T-helper 2 cell treated with Interferon-gamma antibody and Interleukin-4, amounts not matched to agents 100 ng/mL and 5 ng/mL, for 36 hours (primary cell): ENCODE results near the gene DACT2. TPM values are rescaled to one million over a fixed set of nuclear protein-coding genes. Genes with fewer than 3 reads are reported as not detected.
"Not testable (repeated sequence)": the region's sequence is repeated elsewhere in the genome, so short reads cannot be mapped to it uniquely, and the experiment has no call there.

ENCODE experiments used
- intact Hi-C: fragments of 100-400 bp; cut with micrococcal nuclease; formaldehyde crosslinking; loops from one replicate; pipeline ENCODE4 v1.15.1; 2023
- total RNA-seq: library from RNA; stranded (reverse); gene quantifications from 2 replicates; pipeline ENCODE4 v1.2.3, GENCODE V29; 2022

The DACT2 gene
- total RNA-seq, 1 donor from 2014 or later = 0.14 TPM

DNA sequence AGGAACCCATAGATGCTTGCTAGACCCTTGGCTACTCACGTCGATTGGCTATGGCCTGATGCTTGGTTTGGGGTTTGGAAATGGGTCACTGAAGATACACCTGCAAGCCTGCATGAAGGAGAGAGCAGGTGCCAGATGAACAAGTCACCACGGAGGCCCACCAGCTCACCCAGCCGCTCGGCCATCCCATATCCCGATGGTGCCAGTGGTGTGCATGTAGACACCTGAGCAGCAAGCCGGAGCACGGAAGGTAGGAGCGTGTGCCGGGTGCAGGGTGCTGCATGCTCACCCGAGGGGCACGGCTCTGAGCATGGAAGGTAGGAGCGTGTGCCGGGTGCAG is 35.9 kb downstream of the DACT2 start:
- intact Hi-C loops = no loop called here

DNA sequence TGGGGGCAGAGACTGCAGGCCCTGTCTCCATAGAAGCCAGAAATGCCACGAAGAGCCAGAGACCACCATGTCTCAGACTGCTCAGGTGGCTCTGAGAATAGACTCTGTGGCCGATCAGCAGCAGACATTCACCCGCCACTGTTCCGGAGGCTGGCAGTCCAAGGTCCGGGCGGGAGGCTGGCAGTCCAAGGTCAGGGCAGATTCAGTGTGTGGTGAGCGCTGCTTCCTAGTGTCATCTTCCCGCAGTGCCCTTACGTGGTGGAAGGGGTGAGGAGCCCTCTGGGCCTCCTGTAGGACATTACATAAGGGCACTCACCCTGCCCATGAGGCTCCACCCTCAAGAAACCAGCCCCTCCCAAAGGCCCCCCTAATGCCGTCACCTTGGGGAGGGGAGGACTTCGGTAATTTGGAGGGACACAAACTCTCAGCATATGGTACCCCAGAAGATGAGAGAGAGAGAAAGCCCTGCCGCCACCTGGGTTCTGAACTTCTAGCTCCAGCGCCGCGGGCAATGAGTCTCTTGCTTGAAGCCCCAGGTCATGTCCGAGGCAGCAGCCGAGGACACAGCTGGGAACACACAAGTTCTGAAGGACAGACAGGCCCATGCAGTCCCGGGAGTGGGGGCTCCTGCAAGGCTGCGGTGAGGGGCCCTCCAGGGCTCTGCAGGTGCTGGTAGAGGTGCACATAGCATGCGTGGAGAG is 36.4 kb downstream of the DACT2 start:
- intact Hi-C loops = no loop called here

GRCh38 chr6:168281826-168282225 is 37.8 kb downstream of the DACT2 start:
- intact Hi-C loops = no loop called here

DNA sequence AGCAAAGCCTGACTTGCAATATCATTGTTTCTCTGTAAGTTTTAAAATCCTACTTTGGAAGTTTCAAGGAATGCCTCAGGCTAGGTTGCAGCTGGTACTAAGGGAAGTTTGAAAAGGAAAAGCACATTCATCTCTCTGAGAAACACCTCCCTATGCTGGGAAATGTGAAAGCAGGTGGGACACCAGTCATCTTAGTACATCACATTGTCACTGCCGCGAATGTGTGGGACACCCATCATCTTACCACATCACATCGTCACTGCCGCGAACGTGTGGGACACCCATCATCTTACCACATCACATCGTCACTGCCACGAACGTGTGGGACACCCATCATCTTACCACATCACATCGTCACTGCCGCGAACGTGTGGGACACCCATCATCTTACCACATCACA is 38.3 kb downstream of the DACT2 start:
- intact Hi-C loops = not testable (repeated sequence)

DNA sequence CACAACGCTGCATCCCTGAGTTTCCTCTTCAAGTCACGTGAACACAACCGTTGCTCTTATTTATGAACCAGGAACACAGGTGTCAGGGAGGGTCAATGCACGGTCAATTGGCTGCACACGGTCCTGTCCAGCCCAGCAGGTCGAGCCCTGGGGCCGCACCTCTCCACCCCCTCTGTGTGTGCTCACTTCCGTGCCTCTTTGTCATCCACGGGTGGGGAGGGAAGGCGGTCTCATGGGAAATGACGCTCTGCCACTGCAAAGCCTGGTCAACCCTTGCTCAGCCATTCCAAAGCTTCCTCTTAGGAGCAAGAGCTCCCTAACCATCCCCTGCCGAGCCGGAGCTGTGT is 38.7 kb downstream of the DACT2 start:
- intact Hi-C loops = no loop called here

DNA sequence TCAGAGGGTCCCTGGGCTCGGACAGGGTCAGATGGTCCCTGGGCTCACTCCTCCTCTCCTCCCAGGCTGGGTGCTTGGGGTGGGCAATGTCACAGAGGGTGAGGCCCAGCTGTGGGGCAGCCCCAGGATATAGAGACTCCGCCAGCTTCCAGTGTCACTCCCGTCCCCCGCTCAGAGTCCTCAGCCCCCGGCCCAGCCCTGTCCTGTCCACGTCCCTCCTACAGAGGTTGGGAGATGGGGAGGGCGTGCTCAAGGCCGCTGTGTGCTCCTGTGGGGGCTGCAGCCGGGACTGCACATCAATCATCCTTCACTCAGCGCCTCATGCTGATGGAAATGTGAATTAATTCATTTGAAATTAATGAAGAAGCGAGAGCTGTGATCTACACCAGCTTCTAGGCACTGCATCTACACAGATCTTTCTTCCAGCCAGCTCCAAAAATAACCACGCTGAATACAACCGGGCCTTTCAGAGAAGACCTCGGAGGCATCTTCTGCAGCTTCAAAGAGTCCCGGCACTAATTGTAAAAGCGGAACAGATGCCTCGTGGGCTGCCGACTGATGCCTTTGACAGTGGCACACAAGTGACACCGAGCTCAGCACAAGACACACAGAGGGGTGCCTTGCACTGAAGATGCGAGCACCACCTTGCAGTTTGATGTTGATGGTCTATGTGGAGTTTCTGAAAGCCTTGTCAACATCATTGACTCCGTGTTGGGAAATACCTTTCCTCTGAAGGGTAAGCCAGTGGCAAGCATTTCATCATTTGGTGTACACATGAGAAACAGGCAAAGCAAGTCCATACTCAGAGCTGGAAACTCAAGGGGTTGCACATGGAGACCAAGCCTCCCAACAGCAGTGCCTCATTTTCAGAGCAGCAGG is 39.3 kb downstream of the DACT2 start:
- intact Hi-C loops = no loop called here

DNA sequence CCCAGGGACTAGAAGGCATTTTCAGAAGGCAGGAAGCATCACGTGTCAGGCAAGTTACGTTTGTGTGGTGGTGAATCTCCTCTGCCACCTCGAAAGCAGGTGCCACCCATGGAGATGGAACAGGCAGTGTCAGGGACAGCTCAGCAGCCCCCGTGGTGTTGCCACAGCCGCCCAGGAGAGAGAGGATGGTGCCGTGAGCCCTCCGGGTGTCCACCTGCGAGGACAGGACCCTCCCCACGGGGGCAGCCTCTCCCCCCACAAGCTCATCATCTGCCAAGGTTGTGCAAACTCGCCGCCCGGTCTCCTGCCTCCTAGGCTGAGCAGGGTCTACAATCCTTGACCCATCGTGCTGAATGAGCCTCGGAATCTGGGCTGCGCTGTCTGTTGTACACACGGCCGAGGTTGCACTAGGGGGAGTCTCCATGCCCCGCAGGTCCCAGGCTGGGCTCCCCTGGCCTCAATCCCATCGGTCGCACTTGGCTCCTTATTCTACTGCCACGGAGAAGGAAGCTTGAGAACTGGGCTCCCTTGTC is 40.1 kb downstream of the DACT2 start:
- intact Hi-C loops = no loop called here

GRCh38 chr6:168278904-168279303 is 40.7 kb downstream of the DACT2 start:
- intact Hi-C loops = no loop called here

- intact Hi-C loops = no loop called here
These were observed 42.3 kb downstream of the DACT2 start for GRCh38 chr6:168277274-168277669.

- intact Hi-C loops = no loop called here
These were observed 42.9 kb downstream of the DACT2 start for GRCh38 chr6:168276576-168277273.

- intact Hi-C loops = no loop called here
These were observed 44.4 kb downstream of the DACT2 start for GRCh38 chr6:168275168-168275567.

GRCh38 chr6:168274037-168274952 is 45.3 kb downstream of the DACT2 start:
- intact Hi-C loops = no loop called here

GRCh38 chr6:168273441-168274036 is 46.0 kb downstream of the DACT2 start:
- intact Hi-C loops = no loop called here

GRCh38 chr6:168272415-168273325 is 46.9 kb downstream of the DACT2 start:
- intact Hi-C loops = no loop called here

DNA sequence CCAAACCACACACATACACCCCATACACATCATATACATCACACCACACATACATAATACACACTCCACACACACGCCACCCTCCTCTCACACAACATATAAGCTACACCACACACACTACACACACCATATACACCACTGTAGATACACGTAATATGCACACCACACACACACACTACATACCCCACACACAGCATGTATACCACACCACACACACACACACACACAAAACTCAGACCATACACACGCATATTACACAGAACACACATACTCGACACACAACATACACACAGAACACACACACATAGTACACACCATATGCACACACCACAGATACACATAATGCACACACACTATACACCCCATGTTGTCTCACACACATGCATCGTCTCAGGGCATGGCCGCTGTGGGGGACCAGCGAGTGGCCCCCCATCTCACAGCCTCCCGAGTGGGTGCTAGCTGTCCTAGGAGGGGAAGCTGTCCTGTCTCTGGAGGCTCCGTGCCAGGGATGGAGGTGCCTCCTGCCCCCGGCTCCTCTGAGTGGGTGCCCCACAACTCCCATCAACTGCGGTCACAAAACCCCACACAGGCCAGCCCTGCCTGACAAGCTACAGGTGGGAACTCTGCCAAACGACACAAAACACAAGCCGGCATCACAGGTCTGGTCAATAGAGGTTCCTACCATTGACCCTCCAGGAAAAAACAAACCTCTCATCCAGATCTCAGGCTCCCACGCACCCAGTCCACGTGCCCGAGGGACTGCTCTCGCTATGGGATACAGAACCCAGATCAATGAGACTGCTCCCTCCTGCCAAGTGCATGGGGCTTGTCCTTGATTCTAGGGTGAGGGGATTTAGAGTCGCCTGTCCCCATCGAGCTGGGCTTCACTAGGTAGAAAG is 49.1 kb downstream of the DACT2 start:
- intact Hi-C loops = no loop called here

- intact Hi-C loops = no loop called here
These were observed 49.9 kb downstream of the DACT2 start for GRCh38 chr6:168269455-168270243.

GRCh38 chr6:168268755-168269154 is 50.8 kb downstream of the DACT2 start:
- intact Hi-C loops = no loop called here

DNA sequence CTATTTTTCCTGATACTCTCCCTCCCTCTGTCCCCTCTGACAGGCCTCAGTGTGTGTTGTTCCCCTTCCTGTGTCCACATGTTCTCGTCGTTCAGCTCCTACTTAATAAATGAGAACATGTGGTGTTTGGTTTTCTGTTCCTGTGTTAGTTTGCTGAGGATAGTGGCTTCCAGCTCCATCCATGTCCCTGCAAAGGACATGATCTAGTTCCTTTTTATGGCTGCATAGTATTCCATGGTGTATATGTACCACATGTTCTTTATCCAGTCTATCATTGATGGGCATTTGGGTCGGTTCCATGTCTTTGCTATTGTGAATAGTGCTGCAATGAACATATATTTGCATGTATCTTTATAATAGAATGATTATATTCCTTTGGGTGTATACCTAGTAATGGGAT is 51.8 kb downstream of the DACT2 start:
- intact Hi-C loops = not testable (repeated sequence)
